Dermis blood vessel endothelial cell (primary cell): ENCODE data around the gene RHCG. TPM values are rescaled to one million over a fixed set of nuclear protein-coding genes. Genes with fewer than 3 reads are reported as not detected.

Experiments used
- DNase-seq: peaks from one replicate; pipeline ENCODE4 v3.0.0; 2010
- total RNA-seq: library from RNA; depleted of rRNA; stranded (reverse); fragments of >200 nt; gene quantifications from 2 replicates; pipeline ENCODE4 v1.2.3, GENCODE V29; 2014

The RHCG gene
- total RNA-seq, 1 donor from 2014 or later, result not detected

- no peak for DNase-seq
Observed at GRCh38 chr15:89502867-89503595, 6.6 kb upstream of the RHCG start.

DNA sequence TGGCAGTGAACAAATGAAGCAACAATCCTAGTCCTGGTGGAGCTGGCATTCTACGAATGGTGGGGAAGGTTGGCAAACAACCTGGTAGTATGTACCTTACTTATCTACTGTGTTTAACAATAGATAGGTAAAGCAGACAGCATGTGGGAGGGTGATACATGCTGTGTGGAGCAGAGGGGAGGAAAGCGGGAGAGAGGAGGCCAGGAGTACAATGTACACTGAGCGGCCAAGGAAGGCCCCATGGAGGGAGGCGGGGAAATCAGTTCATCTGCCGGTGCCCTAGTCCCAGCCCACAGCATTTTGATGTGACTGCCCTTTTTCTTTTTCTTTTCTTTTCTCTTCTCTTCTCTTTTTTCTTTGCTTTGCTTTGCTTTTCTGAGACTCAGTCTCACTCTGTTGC lies 5.3 kb upstream of the RHCG start:
- no peak for DNase-seq

DNA sequence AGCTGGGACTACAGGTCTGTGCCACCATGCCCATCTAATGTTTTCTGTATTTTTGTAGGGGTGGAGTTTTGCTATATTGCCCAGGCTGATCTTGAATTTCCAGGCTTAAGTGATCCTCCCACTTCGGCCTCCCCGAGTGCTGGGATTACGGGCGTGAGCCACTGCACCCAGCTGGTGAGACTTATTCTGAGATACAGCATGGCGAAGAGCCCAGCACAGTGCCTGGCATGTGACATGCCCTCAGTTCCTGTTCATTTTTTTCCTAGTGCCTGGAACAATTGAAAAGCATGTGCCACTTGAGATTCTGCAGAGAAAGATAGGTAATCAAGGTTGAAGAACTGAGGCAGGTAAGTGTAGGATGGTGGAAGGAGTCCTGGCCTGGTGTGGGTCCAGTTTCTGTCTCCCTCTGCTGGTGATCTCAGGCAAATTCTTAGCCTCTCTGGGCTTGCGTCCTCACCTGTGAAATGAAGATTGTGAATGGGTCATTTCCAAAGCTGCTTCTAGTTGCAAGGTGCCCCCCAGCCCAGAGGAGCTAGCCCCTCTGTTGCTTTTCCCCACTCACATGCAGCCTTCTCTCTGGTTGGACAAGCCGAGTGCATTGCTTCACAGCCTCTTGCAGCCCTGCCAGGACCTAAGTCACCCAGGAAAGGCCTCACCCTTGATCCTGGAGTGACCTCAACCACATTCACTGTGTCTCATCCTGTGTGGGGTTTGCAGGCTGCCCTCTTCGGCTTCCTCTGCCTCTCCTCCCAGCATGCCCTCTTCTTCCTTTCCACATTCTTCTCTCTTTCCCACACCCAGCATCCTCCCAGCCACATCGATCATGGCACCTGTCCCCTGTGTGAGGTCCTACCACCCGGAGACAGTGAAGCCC lies 4.3 kb upstream of the RHCG start:
- peak; percentile 5 for DNase-seq

- DNase-seq, result no peak
Observed at GRCh38 chr15:89499156-89499555, 2.8 kb upstream of the RHCG start.

DNA sequence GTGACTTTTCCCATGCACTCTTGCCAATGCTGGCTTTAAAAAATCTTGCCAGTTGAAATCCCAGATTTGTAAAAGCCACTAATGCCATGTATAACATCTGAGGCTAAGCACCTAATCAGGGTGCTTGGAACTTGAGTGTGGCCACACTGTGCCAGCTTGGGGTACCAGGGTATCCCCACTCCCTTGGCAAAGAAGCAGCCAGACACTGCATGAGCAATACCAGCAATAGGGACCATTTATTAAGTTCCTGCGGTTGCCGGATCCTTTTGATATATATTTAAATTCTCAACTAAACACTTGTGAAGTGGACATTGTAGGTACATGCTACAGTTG lies 2.2 kb upstream of the RHCG start:
- no peak for DNase-seq

DNA sequence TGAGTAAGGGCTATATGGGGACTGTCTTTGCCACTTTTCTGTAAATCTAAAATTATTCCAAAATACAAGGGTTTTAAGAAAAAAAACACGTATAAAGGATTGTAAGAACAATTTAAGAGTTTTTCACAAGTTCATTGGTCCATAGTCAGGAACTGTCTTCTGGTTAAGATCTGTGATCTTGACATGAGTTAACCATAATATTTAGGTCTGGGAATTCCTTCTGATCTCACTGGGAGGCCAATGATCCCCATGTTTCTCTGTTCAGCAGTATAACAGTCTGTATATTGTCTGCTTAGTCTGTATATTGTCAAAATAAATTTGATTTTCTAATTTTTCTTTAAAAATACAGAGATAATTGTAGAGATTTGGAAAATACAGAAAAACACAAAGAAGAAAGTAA lies 848 bp upstream of the RHCG start:
- no peak for DNase-seq

GRCh38 chr15:89495638-89496145 lies 691 bp downstream of the RHCG start:
- DNase-seq, result no peak

- peak; percentile 41 for DNase-seq
Observed at GRCh38 chr15:89494941-89495637, 1.3 kb downstream of the RHCG start.

- DNase-seq, result no peak
Observed at GRCh38 chr15:89494031-89494430, 2.4 kb downstream of the RHCG start.

DNA sequence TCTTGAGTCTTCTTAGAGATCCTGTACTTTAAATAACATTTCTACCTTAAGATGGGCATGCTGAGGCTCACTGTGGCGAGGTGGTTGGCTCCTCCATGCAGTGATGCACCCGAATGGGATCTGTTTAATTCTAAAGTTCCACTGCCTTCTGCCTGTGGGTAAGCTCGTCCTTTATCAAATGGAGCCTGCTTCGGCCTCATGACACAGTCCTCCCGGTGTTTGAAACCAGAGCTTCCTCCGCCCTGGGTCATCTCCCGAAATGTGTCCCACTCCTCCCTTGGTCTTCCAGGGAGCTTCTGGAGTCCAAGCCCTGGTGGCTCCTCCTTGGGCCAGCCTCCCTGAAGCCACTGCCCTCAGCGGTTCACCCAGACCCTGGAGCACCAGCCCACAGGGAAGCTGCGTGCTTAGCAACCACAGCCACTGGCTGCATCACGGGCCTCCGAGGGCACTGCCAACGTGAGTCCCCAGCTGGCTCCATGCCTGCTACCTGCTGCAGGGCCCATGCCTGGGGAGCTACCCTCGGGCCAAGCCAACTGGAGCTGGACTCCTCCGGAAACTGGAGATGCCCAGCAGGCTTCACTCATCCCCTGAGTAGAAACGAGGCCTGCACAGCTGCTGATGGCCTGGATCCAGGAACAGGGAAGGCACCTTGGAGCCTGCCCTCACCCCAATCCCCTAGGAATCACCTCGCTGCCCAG lies 3.3 kb downstream of the RHCG start:
- DNase-seq, result no peak

- DNase-seq, result peak; percentile 30
Observed at GRCh38 chr15:89492111-89492641, 4.2 kb downstream of the RHCG start.

DNA sequence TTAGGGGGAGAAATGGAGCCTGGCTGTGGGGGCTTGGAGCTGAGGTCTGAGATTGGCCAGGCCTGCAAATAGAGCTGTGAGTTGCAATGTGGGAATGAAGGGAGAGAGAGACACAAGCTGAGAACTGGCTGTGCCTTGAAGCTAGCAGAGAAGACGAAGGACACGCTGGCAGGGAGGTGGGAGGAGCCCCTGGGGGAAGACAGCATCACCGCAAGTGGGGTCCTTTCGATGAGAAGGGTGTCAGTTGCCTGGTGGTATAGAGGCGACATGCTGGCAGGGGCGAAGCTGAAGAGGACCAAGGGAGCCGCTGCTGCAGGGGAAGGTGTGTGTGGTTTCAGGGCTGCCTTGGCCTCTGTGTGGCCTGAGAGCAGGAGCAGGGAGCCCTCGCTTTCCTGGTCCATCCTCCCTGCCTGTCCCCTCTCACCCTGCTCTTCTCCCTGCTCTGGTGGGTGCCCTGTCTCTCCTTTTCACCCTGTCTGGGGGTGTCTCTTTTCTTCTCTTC lies 5.5 kb downstream of the RHCG start:
- no peak for DNase-seq

GRCh38 chr15:89490081-89490813 lies 6.1 kb downstream of the RHCG start:
- no peak for DNase-seq

DNA sequence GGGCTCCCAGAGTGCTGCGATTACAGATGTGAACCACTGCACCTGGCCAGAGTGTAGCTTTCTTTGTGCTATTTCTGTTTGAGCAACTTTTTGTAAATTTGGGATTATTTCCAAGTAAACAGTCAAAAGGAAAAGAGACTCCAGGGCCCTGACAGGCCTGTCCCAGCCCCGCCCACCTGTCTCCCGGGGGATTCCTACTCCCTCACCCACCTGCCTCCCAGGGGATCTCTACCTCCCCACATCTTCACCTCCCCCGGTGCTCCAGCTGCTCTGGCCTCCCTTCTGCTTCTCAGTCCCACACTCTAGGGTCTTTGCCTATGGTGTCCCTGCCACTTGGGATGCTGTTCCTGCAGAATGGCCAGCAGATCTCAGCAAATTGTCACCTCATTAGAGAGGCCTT lies 7.0 kb downstream of the RHCG start:
- DNase-seq, result no peak

DNA sequence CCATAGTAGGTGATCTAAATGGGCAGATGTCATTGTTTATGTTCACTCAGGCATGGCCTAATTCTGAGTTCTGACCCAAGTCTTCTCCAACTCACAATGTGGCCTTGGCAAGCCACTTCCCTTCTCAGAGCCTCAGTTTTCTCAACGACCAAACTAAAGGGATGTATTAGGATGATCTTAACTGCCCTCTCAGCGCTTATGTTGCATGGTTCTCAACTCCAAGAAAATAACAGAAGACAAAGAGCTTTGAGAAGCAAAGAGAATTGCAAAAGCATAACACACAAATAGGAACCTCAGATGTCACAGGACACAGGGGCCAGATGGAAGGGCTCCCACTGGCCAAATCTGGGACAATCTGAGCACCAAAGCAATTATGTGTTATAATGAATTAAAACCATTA lies 8.6 kb downstream of the RHCG start:
- DNase-seq, result no peak

DNA sequence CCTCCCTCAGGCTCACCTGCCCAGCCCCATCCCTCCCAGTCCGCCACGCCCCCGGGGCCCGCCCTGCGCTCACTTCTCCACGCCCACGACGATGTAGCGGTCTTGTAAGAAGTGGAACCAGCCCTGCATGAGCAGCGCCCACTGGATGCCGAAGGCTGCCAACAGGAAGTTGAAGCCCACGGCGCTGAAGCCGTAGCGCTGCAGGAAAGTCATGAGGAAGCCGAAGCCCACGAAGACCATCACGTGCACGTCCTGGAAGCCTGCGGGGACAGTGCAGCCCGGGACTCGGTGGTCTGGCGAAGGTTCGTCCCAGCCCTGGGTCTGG lies 9.7 kb downstream of the RHCG start:
- no peak for DNase-seq

DNA sequence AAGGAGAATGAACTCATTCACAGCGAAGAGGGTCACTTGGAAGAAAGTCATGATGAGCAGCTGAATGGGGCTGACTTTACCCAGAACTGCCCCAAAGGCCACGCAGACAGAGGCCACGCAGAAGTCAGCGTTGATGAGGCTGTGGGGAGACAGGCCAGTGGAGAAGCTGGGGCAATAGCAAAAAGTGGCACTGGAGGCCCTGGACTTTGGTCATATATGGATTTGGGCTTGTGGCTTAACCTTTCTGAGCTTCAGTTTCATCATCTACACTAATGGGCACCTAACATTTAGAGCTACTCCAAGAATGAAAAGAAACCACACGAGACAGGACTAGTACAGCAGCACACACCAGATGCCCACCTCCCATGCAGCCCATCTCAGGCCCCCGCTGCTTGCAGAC lies 13.3 kb downstream of the RHCG start:
- DNase-seq, result no peak

- no peak for DNase-seq
Observed at GRCh38 chr15:89482139-89482538, 14.2 kb downstream of the RHCG start.

DNA sequence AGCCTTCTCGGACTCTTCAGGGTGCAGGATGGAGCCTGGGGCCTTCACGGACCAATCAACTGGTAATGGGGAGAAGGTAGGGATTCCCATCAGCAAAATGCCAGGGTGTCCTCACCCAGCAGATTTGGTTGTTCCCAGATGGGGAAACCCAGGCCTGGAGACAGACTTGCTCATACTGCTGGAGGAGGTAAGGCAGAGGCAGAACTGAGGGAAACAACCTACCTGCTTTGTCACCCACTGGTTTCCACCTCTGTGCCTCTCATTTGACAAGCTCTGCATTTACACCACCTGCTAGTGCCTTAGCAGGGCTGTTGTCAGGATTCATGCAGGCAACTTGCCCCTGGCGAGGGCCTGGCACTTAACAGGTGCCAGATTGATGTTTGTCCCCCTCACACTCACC lies 15.9 kb downstream of the RHCG start:
- no peak for DNase-seq

- DNase-seq, result no peak
Observed at GRCh38 chr15:89479173-89479572, 17.2 kb downstream of the RHCG start.

GRCh38 chr15:89477411-89478242 lies 18.8 kb downstream of the RHCG start:
- DNase-seq, result no peak
